SH-SY5Y (cell line): ENCODE results near the gene NUP214.

Experiments
- GATA2 ChIP-seq: IDR thresholded peaks from 2 replicates; pipeline ENCODE4 v1.6.1; 2011; ENCODE audit warnings: mild to moderate bottlenecking, low read depth, low read length
- GATA3 ChIP-seq: IDR thresholded peaks from 2 replicates; pipeline ENCODE4 v1.6.1; 2011; ENCODE audit warnings: low read depth, mild to moderate bottlenecking, low read length, moderate library complexity

DNA sequence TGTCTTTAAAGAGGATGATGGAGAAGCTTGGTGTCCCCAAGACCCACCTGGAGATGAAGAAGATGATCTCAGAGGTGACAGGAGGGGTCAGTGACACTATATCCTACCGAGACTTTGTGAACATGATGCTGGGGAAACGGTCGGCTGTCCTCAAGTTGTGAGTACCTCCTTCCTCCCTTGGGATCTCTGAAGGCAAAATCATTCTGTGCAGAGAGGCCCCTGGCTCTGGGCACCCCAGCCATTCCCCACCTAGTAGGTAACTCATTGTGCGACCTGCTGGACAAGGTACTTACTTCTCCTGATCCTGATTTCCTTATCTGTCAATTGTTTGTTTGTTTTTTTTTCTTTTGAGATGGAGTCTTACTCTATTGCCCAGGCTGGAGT lies 7.6 kb upstream of the NUP214 start:
- TF ChIP-seq GATA2 (no peak), GATA3 (no peak)
